HepG2 (cell line): ENCODE results near the gene TSPAN9. TPM values are rescaled to one million over a fixed set of nuclear protein-coding genes. Genes with fewer than 3 reads are reported as not detected.

Experiments used
- ATAC-seq: fragments of 200-7000 bp; cut with Tn5 transposase; 3 replicates; pipeline ENCODE4 v1.9.1; 2020; ENCODE audit warnings: mild to moderate bottlenecking, moderate library complexity
- BruUV-seq: library from RNA; stranded (reverse); fragments of 400-500 nt; replicated peaks from 2 replicates; lab custom pipeline; 2021; lab: Mats Ljungman, UMichigan
- CTCF ChIA-PET: fragments of 300-600 bp; formaldehyde crosslinking; extraction: SDS; loops from one replicate; lab custom pipeline; 2021; ENCODE audit warnings: low total read pairs, inconsistent platforms, low intra/inter-chr PET ratio; lab: Yijun Ruan, JAX
- POLR2A ChIA-PET: fragments of 350-600 bp; sonication (Branson Sonifier 250); formaldehyde crosslinking; loops from one replicate; lab custom pipeline; 2020; ENCODE audit warnings: antibody characterized with exemption, inconsistent platforms; lab: Yijun Ruan, JAX
- DNase-seq: peaks from one replicate; pipeline ENCODE4 v3.0.0-alpha.2; 2015; ENCODE audit warnings: low spot score
- FAIRE-seq: peaks from 3 replicates; lab custom pipeline; 2011; peaks lifted over from hg19 to GRCh38; lab: Jason Lieb, UNC
- H2AFZ ChIP-seq: one replicate; pipeline ENCODE4 v1.6.1; 2011; ENCODE audit warnings: low read length, inconsistent platforms
- H3K27ac ChIP-seq: fragments of 300-600 bp; 3 replicates; pipeline ENCODE4 v1.8.0; 2011; ENCODE audit warnings: mixed run types, mild to moderate bottlenecking, mixed read lengths, low read length, inconsistent platforms; ENCODE audit not compliant: insufficient read depth; ENCODE audit errors: extremely low read length
- H3K27me3 ChIP-seq, 2 experiments: fragments of 200-600 bp in 1 of 2; 2 replicates in 1 of 2; 3 replicates in 1 of 2; pipeline versions ENCODE4 v1.6.0 to v1.8.0; 2011; ENCODE audit warnings: low read length in 2 of 2, mild to moderate bottlenecking in 2 of 2, moderate library complexity in 2 of 2, inconsistent platforms in 1 of 2; ENCODE audit not compliant: insufficient read depth in 2 of 2, control insufficient read depth in 1 of 2
- H3K36me3 ChIP-seq, 2 experiments: fragments of 200-600 bp in 1 of 2; replicated peaks in 1 of 2; 2 replicates in 1 of 2; 3 replicates in 1 of 2; pipeline versions ENCODE4 v1.5.1 to v1.8.0; 2011; ENCODE audit warnings: low read length in 2 of 2, inconsistent platforms in 1 of 2; ENCODE audit not compliant: insufficient read depth in 2 of 2, control insufficient read depth in 1 of 2
- H3K4me1 ChIP-seq: 2 replicates; pipeline ENCODE4 v1.5.1; 2012; ENCODE audit warnings: low read length, inconsistent platforms; ENCODE audit not compliant: insufficient read depth
- H3K4me2 ChIP-seq: 2 replicates; pipeline ENCODE4 v1.6.0; 2011; ENCODE audit warnings: low read depth, low read length, inconsistent platforms
- H3K4me3 ChIP-seq, 3 experiments: fragments of 200-600 bp in 1 of 3; sonication (generic), shearing (Covaris generic) in 1 of 3; replicated peaks in 1 of 3; 2 replicates each; pipeline ENCODE4 v1.5.1; 2011 to 2016; ENCODE audit warnings: low read length in 3 of 3, inconsistent platforms in 2 of 3, low read depth in 2 of 3, mild to moderate bottlenecking in 2 of 3, control low read depth in 1 of 3, mixed read lengths in 1 of 3; ENCODE audit not compliant: insufficient read depth in 1 of 3
- H3K79me2 ChIP-seq: one replicate; pipeline ENCODE4 v1.6.1; 2011; ENCODE audit warnings: low read length, inconsistent platforms; ENCODE audit not compliant: insufficient read depth
- H3K9ac ChIP-seq: 2 replicates; pipeline ENCODE4 v1.6.0; 2011; ENCODE audit warnings: mild to moderate bottlenecking, low read depth, low read length, inconsistent platforms; ENCODE audit not compliant: insufficient read depth
- H3K9me3 ChIP-seq: 2 replicates; pipeline ENCODE4 v1.5.1; 2012; ENCODE audit warnings: mild to moderate bottlenecking, low read length
- H4K20me1 ChIP-seq: 2 replicates; pipeline ENCODE4 v1.6.0; 2011; ENCODE audit warnings: inconsistent platforms, mild to moderate bottlenecking, low read length, moderate library complexity; ENCODE audit not compliant: insufficient read depth
- HNF1A ChIP-seq, 2 experiments: sonication (generic) in 1 of 2; formaldehyde crosslinking in 1 of 2; IDR thresholded peaks; 2 replicates each; pipeline versions ENCODE4 v1.4.0 to v1.6.1; 2016 to 2020; ENCODE audit warnings: borderline replicate concordance in 1 of 2, low read depth in 1 of 2, mild to moderate bottlenecking in 1 of 2, missing genetic modification reagents in 1 of 2
- JUND ChIP-seq: sonication (generic); formaldehyde crosslinking; IDR thresholded peaks from 2 replicates; pipeline ENCODE4 v1.8.0; 2022; ENCODE audit warnings: mild to moderate bottlenecking, missing genetic modification reagents
- MATR3 ChIP-seq: sonication (generic); formaldehyde crosslinking; IDR thresholded peaks from 2 replicates; pipeline ENCODE4 v1.4.0; 2020; ENCODE audit warnings: missing genetic modification reagents
- MIER3 ChIP-seq: IDR thresholded peaks from 2 replicates; pipeline ENCODE4 v1.6.1; 2016; ENCODE audit warnings: missing compliant biosample characterization, borderline replicate concordance
- PAX8 ChIP-seq: sonication (generic); formaldehyde crosslinking; IDR thresholded peaks from 2 replicates; pipeline ENCODE4 v1.8.0; 2022; ENCODE audit warnings: mild to moderate bottlenecking, missing genetic modification reagents, borderline replicate concordance
- TEAD2 ChIP-seq: sonication (generic); formaldehyde crosslinking; IDR thresholded peaks from 2 replicates; pipeline ENCODE4 v1.9.0; 2021; ENCODE audit warnings: missing genetic modification reagents
- ZHX2 ChIP-seq, 2 experiments: sonication (generic) in 1 of 2; formaldehyde crosslinking in 1 of 2; IDR thresholded peaks; 2 replicates each; pipeline versions ENCODE4 v1.6.1 to v1.9.0; 2014 to 2022; ENCODE audit warnings: antibody characterized with exemption in 1 of 2, borderline replicate concordance in 1 of 2, inconsistent platforms in 1 of 2, low read depth in 1 of 2, missing genetic modification reagents in 1 of 2
- ZNF18 ChIP-seq: sonication (generic); formaldehyde crosslinking; IDR thresholded peaks from 2 replicates; pipeline ENCODE4 v1.8.0; 2022; ENCODE audit warnings: mild to moderate bottlenecking, missing genetic modification reagents; ENCODE audit not compliant: insufficient replicate concordance
- ZNF296 ChIP-seq: sonication (generic); formaldehyde crosslinking; conservative IDR thresholded peaks from 2 replicates; pipeline ENCODE4 v1.5.0; 2020; ENCODE audit warnings: mild to moderate bottlenecking, missing genetic modification reagents
- ZNF75D ChIP-seq: sonication (generic); formaldehyde crosslinking; IDR thresholded peaks from 2 replicates; pipeline ENCODE4 v1.8.1; 2023; ENCODE audit warnings: missing genetic modification reagents, mild to moderate bottlenecking, borderline replicate concordance
- WGBS: methylation state at CpG from one replicate; pipeline ENCODE4 v1.1.6; 2017; ENCODE audit warnings: low lambda C conversion rate; 5-methylcytosine and 5-hydroxymethylcytosine counted together
- in situ Hi-C: cut with HindIII; loops from 2 replicates; pipeline ENCODE4 v1.10.0; 2017; ENCODE audit warnings: low pct_unique_long_range_greater_than_20kb; ENCODE audit not compliant: extremely low pct_ligation_motif_present
- intact Hi-C: fragments of 100-400 bp; cut with micrococcal nuclease; formaldehyde crosslinking; loops from one replicate; pipeline ENCODE4 v1.10.0; 2022; ENCODE audit not compliant: unreplicated experiment
- polyA plus RNA-seq, 8 experiments: library from polyadenylated mRNA; depleted of rRNA in 3 of 8; stranded (reverse) in 7 of 8; unstranded in 1 of 8; fragments of >200 nt; fragmentation: Illumina TruSeq in 4 of 8; extraction: Trizol in 4 of 8; gene quantifications; 2 replicates each; pipeline versions ENCODE4 v1.2.1 to v1.2.3, GENCODE V29; 2011 to 2016; ENCODE audit warnings: low read depth in 4 of 8, missing spikeins in 1 of 8, mixed read lengths in 1 of 8; ENCODE audit not compliant: insufficient read depth in 1 of 8
- total RNA-seq, 5 experiments: library from RNA; depleted of rRNA; stranded (reverse); fragments of >200 nt; fragmentation: Illumina TruSeq; extraction: Trizol; gene quantifications; 2 replicates each; pipeline ENCODE4 v1.2.3, GENCODE V29; 2016; ENCODE audit warnings: low read depth in 1 of 5

The TSPAN9 gene
- total and polyA plus RNA-seq, 2 of the 13 experiments (the other 11 are each of a cell fraction or from before 2014, with no cell fraction given) = 18.1 to 42.3 TPM

GRCh38 chr12:3202734-3203446, 125.7 kb downstream of the TSPAN9 start:
- Histone ChIP-seq H3K4me1 (0 out of 2 replicates have a peak, but pooled peaks cover 8% of the 10 kb centered on the region), H3K9me3 (no peaks in the 10 kb centered on the region), H2AFZ (no peak overlapping the region), H3K4me2 (no peak overlapping the region), H3K36me3 (peaks cover 2 to 6% of the 10 kb centered on the region in 2 experiments; a peak in 3 of 5 replicates), H3K9ac (no peak overlapping the region), H3K27me3 (no peaks in the 10 kb centered on the region), H3K4me3 (no peak overlapping the region), H4K20me1 (peaks cover 23% of the 10 kb centered on the region; the same call in 1 of the 2 replicates), H3K27ac (no peak overlapping the region), H3K79me2 (no peaks in the 10 kb centered on the region)
- intact Hi-C loops (loop anchor here (2.0 kb wide), 1 partner anchor 130 kb away; no protein-coding TSS in a partner anchor), in situ Hi-C loops (loop anchor here (5.0 kb wide), 1 partner anchor 66 kb away; no protein-coding TSS in a partner anchor)
- FAIRE-seq = peak; percentile 68
- ChIA-PET POLR2A (no interaction called here), CTCF (interaction anchor here (1.3 to 2.2 kb wide), 2 partner anchors 67 to 72 kb away, joined by 3 to 28 read pairs; no protein-coding TSS in a partner anchor)
- ATAC-seq = peak; percentile 63
- 34% methylated on average over 8 of the region's 8 CpGs for WGBS
- peak; percentile 28 for DNase-seq
- BruUV-seq = no TSS peak
- TF ChIP-seq JUND (CRISPR knock-in tag) (no peak), MIER3 (no peak), PAX8 (CRISPR knock-in tag) (no peak), ZNF296 (no peak), ZHX2 (IDR thresholded peaks at IDR 0.05; ENCODE audit: low read depth) (no peak), ZHX2 (CRISPR knock-in tag; IDR thresholded peaks at IDR 0.05; ENCODE audit: borderline replicate concordance) (no peak), TEAD2 (CRISPR knock-in tag) (no peak), ZNF18 (no peak), ZNF75D (no peak), HNF1A (IDR thresholded peaks at IDR 0.05; ENCODE audit: low read depth) (no peak), HNF1A (CRISPR knock-in tag; IDR thresholded peaks at IDR 0.05; ENCODE audit: borderline replicate concordance) (no peak), MATR3 (CRISPR knock-in tag) (no peak)
